Suprapubic skin (tissue), 3 donors: ENCODE data around the gene ABCC9.
"Not testable (repeated sequence)": the region's sequence is repeated elsewhere in the genome, so short reads cannot be mapped to it uniquely, and the experiment has no call there.

Experiments used
- CTCF ChIP-seq, 2 donors: fragments of 200-600 bp in 1 of 2; fragments of 450-650 bp in 1 of 2; sonication (generic) in 1 of 2; IDR thresholded peaks; one replicate each; pipeline ENCODE4 v1.5.1; 2016 to 2019; ENCODE audit warnings: antibody characterized with exemption in 2 of 2, mild to moderate bottlenecking in 1 of 2, moderate library complexity in 1 of 2
- POLR2A ChIP-seq, 2 donors: fragments of 450-650 bp; IDR thresholded peaks; one replicate each; pipeline ENCODE4 v1.6.1; 2017; ENCODE audit warnings: antibody characterized with exemption in 2 of 2, mild to moderate bottlenecking in 2 of 2, moderate library complexity in 2 of 2

- not testable (repeated sequence) for TF ChIP-seq CTCF, POLR2A (IDR thresholded peaks at IDR 0.05)
Measured at GRCh38 chr12:21812340-21812739, 128.9 kb downstream of the ABCC9 start.
